GM12878 (cell line): ENCODE results near the gene PRRG4. TPM values are rescaled to one million over a fixed set of nuclear protein-coding genes. Genes with fewer than 3 reads are reported as not detected.

Source experiments
- ATAC-seq: fragments of 200-7000 bp; cut with Tn5 transposase; 3 replicates; pipeline ENCODE4 v1.9.1; 2020; ENCODE audit warnings: mild to moderate bottlenecking, moderate library complexity
- BruUV-seq: library from RNA; stranded (reverse); fragments of 400-500 nt; replicated peaks from 2 replicates; lab custom pipeline; 2021; lab: Mats Ljungman, UMichigan
- CTCF ChIA-PET: fragments of 300-600 bp; sonication (Branson Sonifier 250); formaldehyde crosslinking; extraction: SDS; loops from one replicate; lab custom pipeline; 2021; ENCODE audit warnings: inconsistent platforms; lab: Yijun Ruan, JAX
- POLR2A ChIA-PET: fragments of 350-600 bp; formaldehyde crosslinking; extraction: SDS; loops from one replicate; lab custom pipeline; 2021; ENCODE audit warnings: inconsistent platforms; lab: Charles Lee
- RAD21 ChIA-PET: fragments of 300-600 bp; sonication (Branson Sonifier 250); formaldehyde crosslinking; loops from one replicate; lab custom pipeline; 2023; ENCODE audit warnings: antibody characterized with exemption; ENCODE audit not compliant: unreplicated experiment; lab: Charles Lee
- SMC1A ChIA-PET: fragments of 300-600 bp; sonication (Branson Sonifier 250); formaldehyde crosslinking; loops from one replicate; lab custom pipeline; 2023; ENCODE audit not compliant: unreplicated experiment, uncharacterized antibody; lab: Charles Lee
- DNase-seq: peaks from one replicate; pipeline ENCODE4 v3.0.0-alpha.2; 2011; ENCODE audit warnings: low read depth, low spot score
- FAIRE-seq: peaks from 3 replicates; lab custom pipeline; 2011; peaks lifted over from hg19 to GRCh38; lab: Jason Lieb, UNC
- H2AFZ ChIP-seq: 2 replicates; pipeline ENCODE4 v1.6.0; 2011; ENCODE audit warnings: low read depth, low read length, control low read depth; ENCODE audit not compliant: control insufficient read depth
- H3K27ac ChIP-seq: 2 replicates; pipeline ENCODE4 v1.5.1; 2011; ENCODE audit warnings: control low read depth; ENCODE audit not compliant: control insufficient read depth, insufficient read depth
- H3K27me3 ChIP-seq, 2 experiments: replicated peaks in 1 of 2; 2 replicates each; pipeline versions ENCODE4 v1.6.0 to v1.6.1; 2011; ENCODE audit warnings: low read length in 1 of 2; ENCODE audit not compliant: control insufficient read depth in 2 of 2, insufficient read depth in 2 of 2
- H3K36me3 ChIP-seq, 2 experiments: 2 replicates each; pipeline ENCODE4 v1.5.1; 2011; ENCODE audit warnings: low read length in 1 of 2; ENCODE audit not compliant: control insufficient read depth in 2 of 2, insufficient read depth in 2 of 2
- H3K4me1 ChIP-seq: 2 replicates; pipeline ENCODE4 v1.6.1; 2011; ENCODE audit warnings: mild to moderate bottlenecking, low read length, moderate library complexity, mixed read lengths; ENCODE audit not compliant: control insufficient read depth, insufficient read depth
- H3K4me2 ChIP-seq: 2 replicates; pipeline ENCODE4 v1.6.0; 2011; ENCODE audit warnings: control low read depth; ENCODE audit not compliant: control insufficient read depth, insufficient read depth
- H3K4me3 ChIP-seq: fragments of 200-600 bp; sonication (generic); 2 replicates; pipeline ENCODE4 v1.5.1; 2016
- H3K79me2 ChIP-seq: 2 replicates; pipeline ENCODE4 v1.6.0; 2011; ENCODE audit warnings: low read length; ENCODE audit not compliant: control insufficient read depth, insufficient read depth
- H3K9ac ChIP-seq: 2 replicates; pipeline ENCODE4 v1.8.0; 2011; ENCODE audit warnings: low read length, control low read depth, mixed read lengths; ENCODE audit not compliant: control insufficient read depth, insufficient read depth
- H3K9me3 ChIP-seq: replicated peaks from 3 replicates; pipeline ENCODE4 v1.5.1; 2011; ENCODE audit warnings: mild to moderate bottlenecking, low read length; ENCODE audit not compliant: control insufficient read depth, insufficient read depth
- H4K20me1 ChIP-seq: 2 replicates; pipeline ENCODE4 v1.6.0; 2011; ENCODE audit not compliant: control insufficient read depth, insufficient read depth
- BCL11A ChIP-seq: IDR thresholded peaks from 2 replicates; pipeline ENCODE4 v1.6.1; 2011; ENCODE audit warnings: low read depth, low read length
- SMAD1 ChIP-seq: fragments of 450-650 bp; IDR thresholded peaks from 2 replicates; pipeline ENCODE4 v1.6.1; 2018; ENCODE audit warnings: mild to moderate bottlenecking, low read depth; ENCODE audit not compliant: partially characterized antibody
- SPI1 ChIP-seq: IDR thresholded peaks from 2 replicates; pipeline ENCODE4 v1.6.1; 2011; ENCODE audit warnings: low read depth, mild to moderate bottlenecking, low read length, moderate library complexity, borderline replicate concordance; ENCODE audit not compliant: insufficient read depth
- SREBF2 ChIP-seq: IDR thresholded peaks from 2 replicates; pipeline ENCODE4 v1.6.1; 2012; ENCODE audit warnings: mild to moderate bottlenecking, low read length
- WGBS: methylation state at CpG from one replicate; pipeline ENCODE4 v1.1.6; 2016; ENCODE audit warnings: low lambda C conversion rate; ENCODE audit not compliant: insufficient replicate concordance, insufficient coverage; ENCODE audit errors: missing lambda C conversion rate; 5-methylcytosine and 5-hydroxymethylcytosine counted together
- in situ Hi-C: fragments of 300-500 bp; cut with MboI; formaldehyde crosslinking; loops from 9 replicates; pipeline ENCODE4 v1.14.3; 2018; ENCODE audit warnings: mixed read lengths
- intact Hi-C: fragments of 100-400 bp; cut with micrococcal nuclease; formaldehyde crosslinking; loops from one replicate; pipeline ENCODE4 v1.14.2; 2022; ENCODE audit not compliant: unreplicated experiment
- polyA plus RNA-seq, 11 experiments: library from polyadenylated mRNA; depleted of rRNA in 4 of 11; unstranded in 6 of 11; stranded (reverse) in 5 of 11; fragments of >200 nt; fragmentation: Nextera tagmentation in 4 of 11; fragmentation: Illumina TruSeq in 1 of 11; extraction: Ambion mirVana in 4 of 11; extraction: Trizol in 1 of 11; gene quantifications; 1 replicate in 1 of 11; 2 replicates in 10 of 11; pipeline versions ENCODE4 v1.2.1 to v1.2.3, GENCODE V29; 2011 to 2016; ENCODE audit warnings: inconsistent platforms in 2 of 11, missing spikeins in 2 of 11, low read depth in 1 of 11
- total RNA-seq, 4 experiments: library from RNA; depleted of rRNA in 3 of 4; stranded (reverse); fragments of >200 nt in 3 of 4; fragmentation: Illumina TruSeq in 1 of 4; extraction: Trizol in 1 of 4; gene quantifications; 2 replicates each; pipeline versions ENCODE4 v1.2.1 to v1.2.3, GENCODE V29; 2013 to 2021
- TF ChIP-seq, protein P1 (sequence below): fragments of 450-650 bp; IDR thresholded peaks from 2 replicates; pipeline ENCODE4 v1.6.1; 2017; ENCODE audit warnings: mild to moderate bottlenecking

The PRRG4 gene
- total and polyA plus RNA-seq, 10 of the 15 experiments (the other 5 are each of a cell fraction or from before 2014, with no cell fraction given): 0.55 to 4.9 (median 1.9) TPM

DNA sequence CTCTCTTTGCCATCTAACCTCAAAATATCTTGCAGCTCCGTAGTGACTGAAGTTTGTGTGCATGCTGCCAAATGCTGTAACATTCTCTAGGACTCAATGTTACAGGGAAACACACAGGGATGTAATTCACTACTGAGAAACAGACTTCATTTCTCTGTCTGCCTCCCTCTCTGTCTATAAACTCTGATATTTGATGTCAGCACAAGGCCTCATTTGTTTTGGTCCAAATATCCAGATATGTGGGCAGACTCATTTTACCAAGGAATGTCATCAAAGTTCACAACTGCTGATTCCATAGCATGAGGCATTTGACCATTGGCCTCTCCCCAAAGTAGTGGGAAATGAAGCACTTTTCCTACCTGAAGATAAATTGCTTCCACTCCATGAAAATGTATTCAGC, 2.5 kb upstream of the PRRG4 start:
- Histone ChIP-seq H2AFZ (no peak overlapping the region), H4K20me1 (no peaks in the 10 kb centered on the region), H3K9ac (no peak overlapping the region), H3K4me1 (no peaks in the 10 kb centered on the region; the same call in 1 of the 2 replicates), H3K79me2 (no peaks in the 10 kb centered on the region; the same call in 1 of the 2 replicates), H3K36me3 (no peaks in the 10 kb centered on the region), H3K27me3 (no peaks in the 10 kb centered on the region; a peak in 1 of 4 replicates), H3K27ac (no peak overlapping the region), H3K4me2 (no peak overlapping the region), H3K9me3 (no peaks in the 10 kb centered on the region), H3K4me3 (no peak overlapping the region)
- SMC1A ChIA-PET: interaction anchor here (1.2 kb wide), 1 partner anchor 67 kb away, joined by 4 read pairs; no protein-coding TSS in a partner anchor
- WGBS: 94% methylated on average over 1 of the region's 1 CpG
- no peak for FAIRE-seq
- TF ChIP-seq SPI1 (no peak), SMAD1 (no peak), SREBF2 (no peak), BCL11A (no peak)
- TF ChIP-seq, protein P1, sequence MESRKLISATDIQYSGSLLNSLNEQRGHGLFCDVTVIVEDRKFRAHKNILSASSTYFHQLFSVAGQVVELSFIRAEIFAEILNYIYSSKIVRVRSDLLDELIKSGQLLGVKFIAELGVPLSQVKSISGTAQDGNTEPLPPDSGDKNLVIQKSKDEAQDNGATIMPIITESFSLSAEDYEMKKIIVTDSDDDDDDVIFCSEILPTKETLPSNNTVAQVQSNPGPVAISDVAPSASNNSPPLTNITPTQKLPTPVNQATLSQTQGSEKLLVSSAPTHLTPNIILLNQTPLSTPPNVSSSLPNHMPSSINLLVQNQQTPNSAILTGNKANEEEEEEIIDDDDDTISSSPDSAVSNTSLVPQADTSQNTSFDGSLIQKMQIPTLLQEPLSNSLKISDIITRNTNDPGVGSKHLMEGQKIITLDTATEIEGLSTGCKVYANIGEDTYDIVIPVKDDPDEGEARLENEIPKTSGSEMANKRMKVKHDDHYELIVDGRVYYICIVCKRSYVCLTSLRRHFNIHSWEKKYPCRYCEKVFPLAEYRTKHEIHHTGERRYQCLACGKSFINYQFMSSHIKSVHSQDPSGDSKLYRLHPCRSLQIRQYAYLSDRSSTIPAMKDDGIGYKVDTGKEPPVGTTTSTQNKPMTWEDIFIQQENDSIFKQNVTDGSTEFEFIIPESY: no peak
- in situ Hi-C loops (no loop called here), intact Hi-C loops (loop anchor here (5.0 kb wide), 1 partner anchor 65 kb away; the partner anchor contains the start of gene QSER1)
- CTCF ChIA-PET: no interaction called here
- ATAC-seq: no peak
- RAD21 ChIA-PET: no interaction called here
- POLR2A ChIA-PET: interaction anchor here (0.6 kb wide), 1 partner anchor 48 kb away, joined by 7 read pairs; no protein-coding TSS in a partner anchor
- DNase-seq: no peak
- BruUV-seq: no TSS peak
